Mucosa of rectum (tissue), 2 donors: Measurements from ENCODE around the gene OPRM1.
"Not testable (repeated sequence)": the region's sequence is repeated elsewhere in the genome, so short reads cannot be mapped to it uniquely, and the experiment has no call there.

ENCODE experiments used
- H3K27ac ChIP-seq, 2 donors: one replicate each; pipeline ENCODE4 v1.7.0; 2013; ENCODE audit warnings: inconsistent platforms in 2 of 2, low read depth in 2 of 2, low read length in 2 of 2
- H3K27me3 ChIP-seq, 2 donors: one replicate each; pipeline ENCODE4 v1.7.0; 2013; ENCODE audit warnings: low read length in 2 of 2; ENCODE audit not compliant: control insufficient read depth in 2 of 2, insufficient read depth in 2 of 2
- H3K36me3 ChIP-seq, 2 donors: one replicate each; pipeline ENCODE4 v1.7.0; 2013; ENCODE audit warnings: low read length in 2 of 2; ENCODE audit not compliant: control insufficient read depth in 2 of 2, insufficient read depth in 2 of 2
- H3K4me1 ChIP-seq, 2 donors: one replicate each; pipeline ENCODE4 v1.7.0; 2013; ENCODE audit warnings: low read length in 2 of 2, mild to moderate bottlenecking in 1 of 2; ENCODE audit not compliant: control insufficient read depth in 2 of 2, insufficient read depth in 2 of 2
- H3K4me3 ChIP-seq, 2 donors: one replicate each; pipeline ENCODE4 v1.7.0; 2013; ENCODE audit warnings: low read length in 2 of 2
- H3K9ac ChIP-seq, 2 donors: one replicate each; pipeline ENCODE4 v1.7.0; 2013; ENCODE audit warnings: low read length in 2 of 2, low read depth in 1 of 2, mild to moderate bottlenecking in 1 of 2
- H3K9me3 ChIP-seq, 2 donors: one replicate each; pipeline ENCODE4 v1.7.0; 2013; ENCODE audit warnings: low read length in 2 of 2; ENCODE audit not compliant: control insufficient read depth in 2 of 2
- donor health status: healthy.
- donor health status: Normal muscosa, but diverticular disease.

OPRM1 gene

DNA sequence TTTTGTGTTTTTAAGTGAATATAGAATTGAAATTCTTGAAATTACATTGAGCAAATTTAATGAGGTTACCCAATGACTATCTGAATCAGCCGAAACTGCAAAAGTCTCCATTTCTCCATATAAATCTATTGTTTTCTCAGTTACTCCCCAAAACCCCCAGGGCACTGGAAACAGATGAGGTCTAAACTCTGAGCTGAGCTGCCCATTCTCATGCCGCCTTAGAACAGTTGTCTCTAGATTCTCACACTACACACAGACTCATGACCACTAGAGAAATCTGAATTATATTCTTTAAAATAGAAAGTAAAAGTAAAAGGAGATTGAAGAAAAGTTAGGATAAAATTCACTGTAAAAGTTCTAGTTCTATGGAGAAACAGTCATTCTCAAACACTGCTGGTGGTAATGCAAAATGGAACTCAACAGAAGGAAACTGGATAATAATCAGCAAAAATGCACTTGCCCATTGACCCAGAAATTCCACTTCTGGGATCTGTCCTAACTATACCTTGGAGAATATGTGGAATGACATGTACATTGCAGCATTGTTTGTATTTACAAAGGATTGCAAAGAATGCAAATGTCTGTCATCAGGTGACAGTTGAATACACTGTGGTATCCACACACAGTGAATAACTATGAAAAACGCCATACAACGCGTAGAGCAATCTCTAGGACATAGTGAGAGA lies 192.0 kb downstream of the OPRM1 start:
- Histone ChIP-seq H3K9me3 (no peaks in the 10 kb centered on the region), H3K36me3 (no peaks in the 10 kb centered on the region), H3K27me3 (no peaks in the 10 kb centered on the region), H3K4me3 (no peak overlapping the region), H3K9ac (no peak overlapping the region), H3K27ac (no peak overlapping the region), H3K4me1 (peaks cover 0 to 4% of the 10 kb centered on the region in 2 donors)

DNA sequence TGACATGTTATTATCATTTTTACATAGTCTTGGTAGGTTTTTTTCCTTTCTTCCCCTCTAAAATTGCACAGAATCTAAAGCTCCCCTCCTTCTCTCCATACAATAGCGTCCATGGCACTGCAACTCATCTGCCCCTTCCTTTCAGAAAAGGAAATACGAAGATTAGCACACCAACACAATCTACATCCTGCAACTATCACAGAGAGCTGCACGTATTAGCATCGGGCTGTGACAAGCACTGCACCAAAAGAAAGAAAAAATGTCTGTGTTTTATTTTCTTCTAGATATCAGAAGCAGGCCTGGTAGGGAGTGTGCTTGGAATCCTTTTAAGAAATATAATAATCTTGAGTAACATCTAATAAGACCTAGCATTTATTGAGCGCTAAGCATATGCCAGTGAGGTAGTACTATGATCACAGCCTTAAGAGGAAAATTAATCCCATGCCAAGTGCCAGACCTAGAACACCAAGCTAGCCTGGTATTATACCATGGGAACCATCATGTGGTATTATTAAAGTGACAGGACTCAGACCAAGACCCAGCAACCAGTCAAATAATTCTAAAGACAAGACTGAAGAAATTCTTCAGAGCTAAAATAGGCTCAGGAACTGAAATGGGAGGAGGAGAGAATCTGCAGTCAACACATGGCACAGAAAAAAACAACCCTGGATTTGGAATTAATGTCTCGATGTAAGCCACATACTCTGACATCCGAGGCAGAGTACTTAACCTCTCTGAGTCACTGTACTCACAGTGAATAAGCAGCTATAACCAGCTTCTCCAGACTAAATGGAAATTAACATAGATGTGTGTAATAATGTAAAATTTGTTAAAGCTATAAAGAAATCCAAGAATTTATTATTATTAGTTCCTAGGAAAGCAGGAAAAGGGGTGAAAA lies 193.2 kb downstream of the OPRM1 start:
- Histone ChIP-seq H3K9me3 (no peaks in the 10 kb centered on the region), H3K27ac (no peak overlapping the region), H3K4me3 (no peak overlapping the region), H3K36me3 (no peaks in the 10 kb centered on the region), H3K4me1 (peaks cover 0 to 4% of the 10 kb centered on the region in 2 donors), H3K27me3 (no peaks in the 10 kb centered on the region), H3K9ac (no peak overlapping the region)

DNA sequence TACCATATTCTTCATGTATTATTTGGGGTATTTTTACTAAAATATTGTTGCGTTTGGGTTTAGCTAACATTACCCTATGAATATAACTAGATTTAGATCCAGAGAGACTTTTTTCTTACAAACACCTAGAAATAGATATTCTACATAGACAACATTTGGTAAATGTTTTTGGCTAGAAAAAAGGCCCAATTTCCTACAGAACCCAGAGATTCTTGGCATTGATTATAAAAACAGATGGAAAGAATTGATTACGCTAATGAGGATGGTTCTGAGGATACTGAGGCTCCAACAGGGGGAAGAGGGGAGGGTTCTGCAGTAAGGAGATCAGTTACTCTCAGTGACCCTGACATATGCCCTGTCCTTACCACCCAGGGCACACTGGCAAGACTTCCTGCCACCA lies 194.3 kb downstream of the OPRM1 start:
- no peaks in the 10 kb centered on the region for H3K9me3 ChIP-seq
- no peak overlapping the region for H3K9ac ChIP-seq
- H3K27ac ChIP-seq: no peak overlapping the region
- H3K4me1 ChIP-seq: peaks cover 0 to 4% of the 10 kb centered on the region in 2 donors
- no peaks in the 10 kb centered on the region for H3K36me3 ChIP-seq
- H3K4me3 ChIP-seq: no peak overlapping the region
- H3K27me3 ChIP-seq: no peaks in the 10 kb centered on the region

- Histone ChIP-seq H3K9ac (no peak overlapping the region), H3K4me1 (peaks cover 0 to 4% of the 10 kb centered on the region in 2 donors), H3K36me3 (no peaks in the 10 kb centered on the region), H3K9me3 (no peaks in the 10 kb centered on the region), H3K27me3 (no peaks in the 10 kb centered on the region), H3K27ac (no peak overlapping the region), H3K4me3 (no peak overlapping the region)
Observed at GRCh38 chr6:154234019-154234772, 195.2 kb downstream of the OPRM1 start.

DNA sequence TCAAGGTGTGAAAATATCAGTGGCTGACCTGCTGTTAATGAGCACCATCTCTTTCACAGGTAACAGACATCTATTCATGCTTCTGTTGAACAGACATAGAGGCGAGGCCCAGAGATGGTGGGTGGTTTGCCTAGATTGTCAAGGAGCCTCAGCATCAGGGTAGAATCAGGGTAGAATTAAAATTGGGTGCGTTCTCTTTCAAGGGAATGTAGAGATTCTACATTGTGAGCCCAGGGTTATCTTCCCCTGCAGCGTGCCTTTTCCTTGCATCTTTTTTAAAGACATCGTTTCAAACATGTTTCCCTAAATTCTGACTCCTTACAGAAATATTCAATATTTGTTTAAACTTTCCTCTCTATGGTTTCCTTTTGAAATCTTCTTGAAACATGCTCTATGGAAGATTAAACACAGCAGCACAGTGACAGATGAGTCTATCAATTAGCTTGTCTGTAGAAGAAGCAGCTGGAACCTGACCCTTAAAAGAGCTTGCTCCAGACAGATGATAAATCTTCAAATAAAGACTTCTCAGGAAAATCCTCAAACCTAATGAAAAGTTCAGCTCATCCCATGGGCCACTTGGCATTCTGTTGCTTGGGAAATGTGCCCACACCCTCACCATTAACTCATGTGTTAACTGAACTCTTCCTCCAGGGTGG lies 197.7 kb downstream of the OPRM1 start:
- no peaks in the 10 kb centered on the region for H3K27me3 ChIP-seq
- no peak overlapping the region for H3K27ac ChIP-seq
- no peaks in the 10 kb centered on the region for H3K9me3 ChIP-seq
- H3K36me3 ChIP-seq: no peaks in the 10 kb centered on the region
- H3K4me1 ChIP-seq: peaks cover 0 to 4% of the 10 kb centered on the region in 2 donors
- H3K4me3 ChIP-seq: no peak overlapping the region
- no peak overlapping the region for H3K9ac ChIP-seq

- Histone ChIP-seq H3K9ac (no peak overlapping the region), H3K27ac (no peak overlapping the region), H3K4me1 (no peaks in the 10 kb centered on the region), H3K36me3 (no peaks in the 10 kb centered on the region), H3K9me3 (no peaks in the 10 kb centered on the region), H3K27me3 (no peaks in the 10 kb centered on the region), H3K4me3 (no peak overlapping the region)
Observed at GRCh38 chr6:154238831-154239230, 199.8 kb downstream of the OPRM1 start.

GRCh38 chr6:154239392-154239791 lies 200.4 kb downstream of the OPRM1 start:
- Histone ChIP-seq H3K9me3 (no peaks in the 10 kb centered on the region), H3K4me1 (no peaks in the 10 kb centered on the region), H3K9ac (no peak overlapping the region), H3K36me3 (no peaks in the 10 kb centered on the region), H3K27ac (no peak overlapping the region), H3K27me3 (no peaks in the 10 kb centered on the region), H3K4me3 (no peak overlapping the region)

GRCh38 chr6:154241061-154241460 lies 202.0 kb downstream of the OPRM1 start:
- H3K9me3 ChIP-seq, H3K4me1 ChIP-seq, H3K4me3 ChIP-seq, H3K27ac ChIP-seq, H3K9ac ChIP-seq, H3K27me3 ChIP-seq, H3K36me3 ChIP-seq: not testable (repeated sequence)

GRCh38 chr6:154241581-154241980 lies 202.5 kb downstream of the OPRM1 start:
- no peaks in the 10 kb centered on the region for H3K36me3 ChIP-seq
- no peaks in the 10 kb centered on the region for H3K9me3 ChIP-seq
- no peak overlapping the region for H3K9ac ChIP-seq
- H3K27me3 ChIP-seq: no peaks in the 10 kb centered on the region
- H3K4me1 ChIP-seq: no peaks in the 10 kb centered on the region
- no peak overlapping the region for H3K27ac ChIP-seq
- no peak overlapping the region for H3K4me3 ChIP-seq
